WERI-Rb-1 (cell line): ENCODE results near the gene COL23A1.

Experiments
- DNase-seq: peaks from one replicate; pipeline ENCODE4 v3.0.0-alpha.2; 2020
- H3K27ac ChIP-seq: fragments of 250-450 bp; sonication (Bioruptor Pico); 2 replicates; pipeline ENCODE4 v1.5.1; 2020; ENCODE audit warnings: mild to moderate bottlenecking, moderate library complexity
- H3K27me3 ChIP-seq: fragments of 250-450 bp; sonication (Bioruptor Pico); 2 replicates; pipeline ENCODE4 v1.5.1; 2021; ENCODE audit warnings: mild to moderate bottlenecking, low read depth, moderate library complexity; ENCODE audit not compliant: insufficient read depth, severe bottlenecking
- H3K36me3 ChIP-seq: fragments of 250-450 bp; sonication (Bioruptor Pico); 2 replicates; pipeline ENCODE4 v1.5.1; 2020; ENCODE audit warnings: mild to moderate bottlenecking, moderate library complexity
- H3K4me3 ChIP-seq: 2 replicates; pipeline ENCODE4 v1.5.1; 2011; ENCODE audit warnings: low read depth, mild to moderate bottlenecking, control low read depth, low read length
- H3K9me3 ChIP-seq: fragments of 250-450 bp; sonication (Bioruptor Pico); 2 replicates; pipeline ENCODE4 v1.5.1; 2021; ENCODE audit warnings: mild to moderate bottlenecking, moderate library complexity; ENCODE audit not compliant: severe bottlenecking
- CTCF ChIP-seq: IDR thresholded peaks from 2 replicates; pipeline ENCODE4 v1.5.1; 2011; ENCODE audit warnings: low read depth, mild to moderate bottlenecking, control low read depth, inconsistent platforms, low read length

COL23A1 gene

GRCh38 chr5:178423901-178424809 is 166.0 kb downstream of the COL23A1 start:
- Histone ChIP-seq H3K9me3 (no peaks in the 10 kb centered on the region), H3K36me3 (no peaks in the 10 kb centered on the region), H3K27me3 (no peaks in the 10 kb centered on the region), H3K27ac (no peak overlapping the region), H3K4me3 (no peak overlapping the region)
- no peak for TF ChIP-seq CTCF
- no peak for DNase-seq

GRCh38 chr5:178423431-178423830 is 166.8 kb downstream of the COL23A1 start:
- H3K9me3 ChIP-seq, result no peaks in the 10 kb centered on the region
- H3K27ac ChIP-seq, result no peak overlapping the region
- DNase-seq, result no peak
- no peaks in the 10 kb centered on the region for H3K36me3 ChIP-seq
- H3K4me3 ChIP-seq, result no peak overlapping the region
- no peaks in the 10 kb centered on the region for H3K27me3 ChIP-seq
- TF ChIP-seq CTCF, result no peak

GRCh38 chr5:178422400-178422775 is 167.8 kb downstream of the COL23A1 start:
- DNase-seq, result no peak
- H3K27me3 ChIP-seq, result no peaks in the 10 kb centered on the region
- H3K4me3 ChIP-seq, result no peak overlapping the region
- TF ChIP-seq CTCF, result no peak
- no peaks in the 10 kb centered on the region for H3K36me3 ChIP-seq
- H3K27ac ChIP-seq, result no peak overlapping the region
- H3K9me3 ChIP-seq, result no peaks in the 10 kb centered on the region

- no peaks in the 10 kb centered on the region for H3K36me3 ChIP-seq
- no peaks in the 10 kb centered on the region for H3K27me3 ChIP-seq
- H3K4me3 ChIP-seq, result no peak overlapping the region
- H3K9me3 ChIP-seq, result no peaks in the 10 kb centered on the region
- no peak for TF ChIP-seq CTCF
- no peak overlapping the region for H3K27ac ChIP-seq
- no peak for DNase-seq
These were observed 168.3 kb downstream of the COL23A1 start for GRCh38 chr5:178421699-178422399.

- H3K4me3 ChIP-seq, result no peak overlapping the region
- H3K9me3 ChIP-seq, result no peaks in the 10 kb centered on the region
- no peak for DNase-seq
- no peaks in the 10 kb centered on the region for H3K27me3 ChIP-seq
- no peak overlapping the region for H3K27ac ChIP-seq
- H3K36me3 ChIP-seq, result no peaks in the 10 kb centered on the region
- TF ChIP-seq CTCF, result no peak
These were observed 169.1 kb downstream of the COL23A1 start for GRCh38 chr5:178421128-178421527.
